Esophagus squamous epithelium (tissue), 5 donors: ENCODE measurements around the gene SFMBT1. TPM values are rescaled to one million over a fixed set of nuclear protein-coding genes. Genes with fewer than 3 reads are reported as not detected.
A peak's percentile ranks its signal among the peaks of the same experiment; 100 is the strongest.

ENCODE experiments used
- DNase-seq: peaks from one replicate; lab custom pipeline; 2025; lab: John Stamatoyannopoulos, UW
- H3K27ac ChIP-seq, 4 donors: fragments of 200-600 bp; sonication (generic); one replicate each; pipeline ENCODE4 v1.5.1; 2016 to 2019; ENCODE audit warnings: mild to moderate bottlenecking in 1 of 4
- H3K27me3 ChIP-seq, 4 donors: fragments of 200-600 bp; sonication (generic); 1 replicate in 3 of 4; 2 replicates in 1 of 4; pipeline versions ENCODE4 v1.5.1 to v1.6.0; 2017 to 2021; ENCODE audit warnings: antibody characterized with exemption in 1 of 4
- H3K36me3 ChIP-seq, 3 donors: fragments of 200-600 bp; sonication (generic); one replicate each; pipeline ENCODE4 v1.5.1; 2016 to 2019
- H3K4me1 ChIP-seq, 3 donors: fragments of 200-600 bp; sonication (generic); one replicate each; pipeline ENCODE4 v1.5.1; 2017 to 2019
- H3K4me3 ChIP-seq, 4 donors: fragments of 200-600 bp; sonication (generic); 1 replicate in 3 of 4; 2 replicates in 1 of 4; pipeline ENCODE4 v1.5.1; 2016 to 2019; ENCODE audit warnings: mild to moderate bottlenecking in 2 of 4, moderate library complexity in 1 of 4
- H3K9me3 ChIP-seq, 3 donors: fragments of 200-600 bp; sonication (generic); one replicate each; pipeline ENCODE4 v1.5.1; 2016 to 2019
- POLR2A ChIP-seq, 4 donors: fragments of 450-650 bp; IDR thresholded peaks; one replicate each; pipeline ENCODE4 v1.6.1; 2017; ENCODE audit warnings: antibody characterized with exemption in 4 of 4, mild to moderate bottlenecking in 4 of 4, moderate library complexity in 3 of 4
- WGBS, 2 donors: methylation state at CpG; one replicate each; pipeline ENCODE4 v1.1.5; 2018; 5-methylcytosine and 5-hydroxymethylcytosine counted together
- intact Hi-C: fragments of 100-400 bp; cut with DNase I; formaldehyde crosslinking; loops from one replicate; pipeline ENCODE4 v1.15.0; 2022
- total RNA-seq, 4 donors: library from RNA; depleted of rRNA; stranded (reverse); fragments of >200 nt; gene quantifications; one replicate each; pipeline ENCODE4 v1.1.0, GENCODE V29; 2016
- TF ChIP-seq, protein P1 (sequence below), 6 experiments: fragments of 450-650 bp in 4 of 6; fragments of 200-600 bp in 2 of 6; sonication (generic) in 2 of 6; IDR thresholded peaks; one replicate each; pipeline ENCODE4 v1.5.1; 2016 to 2019; ENCODE audit warnings: antibody characterized with exemption in 6 of 6, mild to moderate bottlenecking in 4 of 6, moderate library complexity in 4 of 6
- donor health status: DM: yes; HTN: yes; CAD: no.

SFMBT1 gene
- total RNA-seq, 4 donors from 2014 or later, result 6.6 to 26.7 (median 9.4) TPM

DNA sequence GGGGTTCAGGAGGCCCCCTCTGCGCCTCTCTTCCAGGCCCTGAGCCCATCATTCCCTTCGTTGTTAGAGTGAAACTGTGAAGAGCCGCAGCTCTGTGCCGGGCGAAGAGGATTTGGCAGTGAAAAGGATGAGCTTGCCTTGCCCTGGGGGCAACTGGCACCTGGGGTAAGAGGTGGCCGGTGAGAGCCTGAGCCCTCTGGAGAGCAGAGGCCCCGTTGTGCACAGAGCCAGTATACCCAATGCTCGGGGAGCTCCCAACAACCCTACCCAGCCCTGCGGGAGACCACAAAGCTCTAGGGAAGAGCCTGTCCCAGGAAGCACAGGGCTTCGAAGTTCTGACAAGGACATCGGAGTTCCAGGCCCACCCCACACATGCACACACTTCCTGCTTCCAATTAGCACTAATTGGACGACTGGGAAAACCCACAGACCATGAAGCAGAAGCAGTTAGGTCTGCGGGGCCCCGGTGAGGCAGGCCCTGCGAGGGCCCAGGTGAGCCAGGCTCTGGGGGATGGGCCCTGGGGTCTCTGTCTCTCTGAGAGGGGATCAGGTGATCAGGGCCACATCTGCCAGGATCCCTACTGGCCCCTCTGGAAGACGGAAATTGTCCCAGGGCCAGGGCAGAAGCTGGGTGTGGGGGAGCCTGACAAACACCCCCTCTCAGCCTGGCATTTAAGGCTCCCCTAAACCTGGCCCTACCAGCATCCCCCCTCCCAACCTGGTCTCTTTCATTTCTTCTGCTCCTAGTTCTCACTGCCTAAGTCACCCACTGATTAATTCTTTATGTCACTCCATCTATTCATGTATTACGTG lies 27.9 kb upstream of the SFMBT1 start:
- intact Hi-C loops, result loop anchor here (10.0 kb wide), 1 partner anchor 329 kb away; no protein-coding TSS in a partner anchor
- 60 to 90% methylated on average over 2 to 6 of the region's 17 CpGs for WGBS, 2 donors
- TF ChIP-seq, protein P1, sequence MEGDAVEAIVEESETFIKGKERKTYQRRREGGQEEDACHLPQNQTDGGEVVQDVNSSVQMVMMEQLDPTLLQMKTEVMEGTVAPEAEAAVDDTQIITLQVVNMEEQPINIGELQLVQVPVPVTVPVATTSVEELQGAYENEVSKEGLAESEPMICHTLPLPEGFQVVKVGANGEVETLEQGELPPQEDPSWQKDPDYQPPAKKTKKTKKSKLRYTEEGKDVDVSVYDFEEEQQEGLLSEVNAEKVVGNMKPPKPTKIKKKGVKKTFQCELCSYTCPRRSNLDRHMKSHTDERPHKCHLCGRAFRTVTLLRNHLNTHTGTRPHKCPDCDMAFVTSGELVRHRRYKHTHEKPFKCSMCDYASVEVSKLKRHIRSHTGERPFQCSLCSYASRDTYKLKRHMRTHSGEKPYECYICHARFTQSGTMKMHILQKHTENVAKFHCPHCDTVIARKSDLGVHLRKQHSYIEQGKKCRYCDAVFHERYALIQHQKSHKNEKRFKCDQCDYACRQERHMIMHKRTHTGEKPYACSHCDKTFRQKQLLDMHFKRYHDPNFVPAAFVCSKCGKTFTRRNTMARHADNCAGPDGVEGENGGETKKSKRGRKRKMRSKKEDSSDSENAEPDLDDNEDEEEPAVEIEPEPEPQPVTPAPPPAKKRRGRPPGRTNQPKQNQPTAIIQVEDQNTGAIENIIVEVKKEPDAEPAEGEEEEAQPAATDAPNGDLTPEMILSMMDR (IDR thresholded peaks at IDR 0.05), result no peak
- no peak for TF ChIP-seq POLR2A (IDR thresholded peaks at IDR 0.05)
- H3K36me3 ChIP-seq, result peaks cover 0 to 8% (median 0%) of the 10 kb centered on the region in 3 donors
- H3K4me1 ChIP-seq, result peaks cover 7 to 22% (median 8%) of the 10 kb centered on the region in 3 donors
- H3K27ac ChIP-seq, result peak overlapping the region in 3 of 4 donors; percentile 80 to 82 (median 82)
- H3K9me3 ChIP-seq, result no peaks in the 10 kb centered on the region
- no peak for DNase-seq
- H3K27me3 ChIP-seq, result no peaks in the 10 kb centered on the region
- H3K4me3 ChIP-seq, result peak overlapping the region; percentile 67 to 78 (median 70)

DNA sequence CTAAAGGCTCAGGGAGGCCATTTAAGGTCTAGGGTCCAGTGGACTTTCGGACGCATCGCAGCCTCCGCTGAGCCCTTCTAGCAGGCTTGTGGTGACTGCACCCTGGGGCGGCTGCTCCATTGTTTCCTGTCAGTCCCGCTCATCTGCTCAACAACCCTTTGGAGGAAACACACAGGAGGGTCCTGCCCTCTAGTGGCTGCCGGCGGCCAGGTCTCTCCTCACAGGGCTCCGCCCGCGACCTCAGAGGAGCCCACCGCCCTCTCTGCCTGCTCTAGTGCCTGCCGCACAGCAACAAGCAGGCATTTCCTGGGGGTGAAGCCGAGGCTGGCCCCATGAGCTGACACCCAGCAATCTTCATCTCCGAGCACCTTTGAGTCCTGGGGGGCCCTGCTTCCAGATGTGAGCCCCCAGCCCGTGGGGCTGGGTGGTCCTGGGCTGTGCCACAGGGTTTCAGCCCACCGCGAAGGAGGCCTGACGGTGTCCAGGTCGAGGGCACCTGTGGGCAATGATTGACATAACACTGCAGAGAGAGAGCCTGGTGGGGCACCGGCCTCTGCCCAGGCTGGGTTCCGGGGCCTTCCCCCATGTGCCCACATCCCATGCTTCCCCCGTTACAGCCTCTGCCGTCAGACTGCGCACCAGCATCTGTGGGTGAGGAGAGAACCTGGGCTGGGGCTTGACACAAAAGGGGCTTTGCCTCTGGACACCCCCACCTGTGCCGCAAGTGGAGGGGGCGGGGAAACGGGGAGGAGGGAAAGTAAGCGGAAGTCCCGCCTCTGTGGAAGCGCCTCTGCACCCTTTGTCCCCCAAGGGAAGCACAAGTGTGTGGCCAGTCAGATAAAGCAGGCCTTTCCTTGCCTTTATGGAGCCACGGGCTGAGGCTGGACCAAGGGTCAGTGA lies 27.0 kb upstream of the SFMBT1 start:
- WGBS, 2 donors, result 5 to 6% methylated on average over 4 to 7 of the region's 32 CpGs
- DNase-seq, result peak; percentile 23
- Histone ChIP-seq H3K4me1 (peaks cover 7 to 22% (median 8%) of the 10 kb centered on the region in 3 donors), H3K9me3 (no peaks in the 10 kb centered on the region), H3K36me3 (peaks cover 0 to 8% (median 0%) of the 10 kb centered on the region in 3 donors), H3K27me3 (no peaks in the 10 kb centered on the region), H3K27ac (peak overlapping the region; percentile 62 to 82 (median 81)), H3K4me3 (peak overlapping the region; percentile 67 to 78 (median 70))
- TF ChIP-seq, protein P1 (IDR thresholded peaks at IDR 0.05), result peak; percentile 90 to 95 (median 92)
- TF ChIP-seq POLR2A (IDR thresholded peaks at IDR 0.05), result no peak
- intact Hi-C loops, result loop anchor here (10.0 kb wide), 1 partner anchor 328 kb away; no protein-coding TSS in a partner anchor

DNA sequence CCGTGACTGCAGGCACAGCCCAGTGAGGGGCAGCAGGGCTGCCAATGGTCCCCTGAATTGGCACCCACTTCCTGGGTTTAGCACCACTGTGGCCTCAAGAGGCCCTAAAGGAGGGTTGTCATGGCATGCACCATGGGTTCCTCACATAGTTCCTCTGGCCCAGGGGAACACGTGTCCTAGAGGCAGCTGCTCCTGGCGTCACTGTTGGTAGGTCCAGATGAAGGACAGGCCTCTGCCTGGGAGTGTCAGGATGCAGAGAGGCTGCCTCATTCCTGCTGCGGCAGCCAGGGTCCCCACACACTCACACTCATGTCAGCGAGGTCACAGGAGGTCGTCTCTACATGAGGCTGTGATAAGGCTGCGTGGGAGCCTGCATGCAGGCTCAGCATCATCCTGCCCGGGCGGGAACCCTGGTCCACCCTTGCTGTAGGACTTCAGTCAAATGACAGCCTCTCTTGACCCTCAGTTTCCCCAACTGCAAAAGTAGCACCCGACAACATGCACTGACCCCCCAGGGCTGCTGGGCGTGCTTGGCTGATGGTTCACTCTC lies 26.1 kb upstream of the SFMBT1 start:
- H3K4me1 ChIP-seq, result peaks cover 7 to 22% (median 8%) of the 10 kb centered on the region in 3 donors
- no peaks in the 10 kb centered on the region for H3K27me3 ChIP-seq
- intact Hi-C loops, result loop anchor here (10.0 kb wide), 1 partner anchor 327 kb away; no protein-coding TSS in a partner anchor
- no peaks in the 10 kb centered on the region for H3K36me3 ChIP-seq
- no peaks in the 10 kb centered on the region for H3K9me3 ChIP-seq
- DNase-seq, result no peak
- H3K27ac ChIP-seq, result no peak overlapping the region
- TF ChIP-seq, protein P1 (IDR thresholded peaks at IDR 0.05), result no peak
- TF ChIP-seq POLR2A (IDR thresholded peaks at IDR 0.05), result no peak
- peak overlapping the region in 3 of 4 donors; percentile 69 to 78 (median 71) for H3K4me3 ChIP-seq
- WGBS, 2 donors, result 43 to 68% methylated on average over 3 to 5 of the region's 11 CpGs

DNA sequence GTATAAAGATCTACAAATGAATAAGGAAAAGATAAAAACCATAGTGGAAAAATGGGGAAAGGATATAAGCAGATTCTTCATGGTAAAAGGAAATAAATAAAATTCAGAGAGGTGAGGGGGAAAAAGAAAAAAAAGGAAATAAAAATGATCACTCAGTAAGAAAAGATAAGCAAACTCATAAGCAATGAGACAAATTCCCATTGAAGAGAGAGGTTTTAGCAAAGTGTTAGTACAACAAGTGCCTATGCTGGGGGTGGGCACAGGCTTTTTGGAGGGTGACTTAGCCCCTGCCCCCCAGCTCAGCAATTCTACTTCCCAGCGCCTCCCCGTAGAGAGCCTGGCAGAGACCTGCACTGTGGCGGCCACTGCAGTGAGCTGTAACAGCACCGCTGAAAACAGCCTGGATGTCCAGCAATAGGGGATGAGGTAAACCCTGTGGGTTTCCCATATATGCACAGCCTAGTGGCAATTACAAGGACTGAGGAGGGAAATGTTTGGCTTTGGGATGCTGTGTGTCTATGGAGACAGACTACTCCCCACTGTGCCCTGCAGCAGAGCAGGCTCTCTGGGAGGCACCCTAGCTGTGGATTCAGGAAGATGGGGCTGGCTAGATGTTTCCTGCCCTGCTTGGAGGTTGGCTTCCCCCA lies 23.7 kb upstream of the SFMBT1 start:
- no peak for TF ChIP-seq POLR2A (IDR thresholded peaks at IDR 0.05)
- TF ChIP-seq, protein P1 (IDR thresholded peaks at IDR 0.05), result no peak
- intact Hi-C loops, result loop anchor here (10.0 kb wide), 1 partner anchor 325 kb away; no protein-coding TSS in a partner anchor

More for the DNA sequence above, 23.7 kb upstream of the SFMBT1 start:
- Histone ChIP-seq H3K4me1 (peaks cover 7 to 22% (median 8%) of the 10 kb centered on the region in 3 donors), H3K27me3 (peaks cover 0 to 8% (median 0%) of the 10 kb centered on the region in 4 donors), H3K9me3 (no peaks in the 10 kb centered on the region), H3K36me3 (no peaks in the 10 kb centered on the region), H3K4me3 (no peak overlapping the region), H3K27ac (no peak overlapping the region)
- no peak for DNase-seq
- WGBS, 2 donors, result 68 to 70% methylated on average over 3 of the region's 4 CpGs
